RWPE2 (cell line): ENCODE data around the gene AKAP13.
A peak's percentile ranks its signal among the peaks of the same experiment; 100 is the strongest.

Source experiments
- ATAC-seq: fragments of 200-7000 bp; cut with Tn5 transposase; 3 replicates; pipeline ENCODE4 v1.9.1; 2021; ENCODE audit warnings: low read depth
- DNase-seq: peaks from one replicate; pipeline ENCODE4 v3.0.0-alpha.2; 2020; ENCODE audit warnings: low spot score
- H3K27ac ChIP-seq: fragments of 450-650 bp; 2 replicates; pipeline ENCODE4 v1.5.1; 2017; ENCODE audit warnings: mild to moderate bottlenecking; ENCODE audit not compliant: poor library complexity, severe bottlenecking
- H3K27me3 ChIP-seq: fragments of 250-450 bp; sonication (Bioruptor Pico); 2 replicates; pipeline ENCODE4 v1.5.1; 2021; ENCODE audit warnings: mild to moderate bottlenecking, moderate library complexity; ENCODE audit not compliant: insufficient read depth, poor library complexity, severe bottlenecking
- H3K36me3 ChIP-seq: fragments of 250-450 bp; sonication (Bioruptor Pico); 2 replicates; pipeline ENCODE4 v1.5.1; 2020; ENCODE audit warnings: low read depth, mild to moderate bottlenecking, moderate library complexity
- H3K4me1 ChIP-seq: fragments of 250-450 bp; sonication (Bioruptor Pico); 2 replicates; pipeline ENCODE4 v1.5.1; 2021; ENCODE audit warnings: mild to moderate bottlenecking, moderate library complexity; ENCODE audit not compliant: insufficient read depth, poor library complexity, severe bottlenecking
- H3K4me3 ChIP-seq: fragments of 250-450 bp; sonication (Bioruptor Pico); 2 replicates; pipeline ENCODE4 v1.5.1; 2021; ENCODE audit warnings: mild to moderate bottlenecking, moderate library complexity; ENCODE audit not compliant: severe bottlenecking
- H3K9me3 ChIP-seq: fragments of 250-450 bp; sonication (Bioruptor Pico); 2 replicates; pipeline ENCODE4 v1.5.1; 2021; ENCODE audit warnings: mild to moderate bottlenecking, moderate library complexity; ENCODE audit not compliant: severe bottlenecking
- CTCF ChIP-seq: fragments of 450-650 bp; IDR thresholded peaks from one replicate; pipeline ENCODE4 v1.5.1; 2017; ENCODE audit warnings: mild to moderate bottlenecking, moderate library complexity; ENCODE audit not compliant: poor library complexity, severe bottlenecking

AKAP13 gene

DNA sequence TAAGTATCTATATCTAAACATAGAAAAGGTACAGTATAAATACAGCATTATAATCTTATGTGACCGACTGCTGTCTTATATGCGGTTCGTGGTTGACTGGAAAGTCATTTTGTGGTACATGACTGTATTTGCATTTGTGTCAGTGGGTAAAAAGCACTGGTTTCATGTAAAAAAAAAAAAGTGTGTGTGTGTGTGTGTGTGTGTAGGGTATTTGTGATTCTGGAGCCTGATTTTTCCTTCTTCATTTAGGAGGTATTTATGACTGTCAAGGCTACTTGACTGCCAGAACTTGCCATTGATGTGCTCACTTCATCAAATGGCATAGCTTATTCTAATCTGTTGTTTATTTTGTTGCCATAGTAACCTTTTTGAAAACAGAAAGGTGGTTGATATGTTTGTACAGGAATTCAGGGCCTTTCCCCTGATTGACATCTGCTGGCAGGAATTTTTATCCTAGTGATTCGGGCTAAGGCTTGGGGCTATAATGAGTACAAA is 63.2 kb downstream of the AKAP13 start:
- H3K27me3 ChIP-seq: no peaks in the 10 kb centered on the region
- H3K4me1 ChIP-seq: peaks cover 26% of the 10 kb centered on the region
- H3K36me3 ChIP-seq: peaks cover 3% of the 10 kb centered on the region; the same call in 1 of the 2 replicates
- peak overlapping the region; percentile 45 for H3K27ac ChIP-seq
- no peak for DNase-seq
- ATAC-seq: peak; percentile 90
- TF ChIP-seq CTCF: peak; percentile 85
- H3K9me3 ChIP-seq: no peaks in the 10 kb centered on the region
- no peak overlapping the region for H3K4me3 ChIP-seq

- ATAC-seq (peak; percentile 3; the same call in 1 of the 3 replicates), DNase-seq (no peak)
- Histone ChIP-seq H3K27me3 (no peaks in the 10 kb centered on the region), H3K4me1 (peaks cover 26% of the 10 kb centered on the region), H3K36me3 (peaks cover 3% of the 10 kb centered on the region; the same call in 1 of the 2 replicates), H3K27ac (peak overlapping the region; percentile 45), H3K9me3 (no peaks in the 10 kb centered on the region), H3K4me3 (no peak overlapping the region)
- TF ChIP-seq CTCF: peak; percentile 63
Measured at GRCh38 chr15:85444122-85444745, 63.8 kb downstream of the AKAP13 start.

- H3K27me3 ChIP-seq: no peaks in the 10 kb centered on the region
- H3K9me3 ChIP-seq: peaks cover 8% of the 10 kb centered on the region
- no peak for ATAC-seq
- peaks cover 20% of the 10 kb centered on the region for H3K4me1 ChIP-seq
- TF ChIP-seq CTCF: no peak
- no peak overlapping the region for H3K4me3 ChIP-seq
- no peak overlapping the region for H3K27ac ChIP-seq
- no peak for DNase-seq
- no peaks in the 10 kb centered on the region for H3K36me3 ChIP-seq
Measured at GRCh38 chr15:85445361-85445760, 65.0 kb downstream of the AKAP13 start.

DNA sequence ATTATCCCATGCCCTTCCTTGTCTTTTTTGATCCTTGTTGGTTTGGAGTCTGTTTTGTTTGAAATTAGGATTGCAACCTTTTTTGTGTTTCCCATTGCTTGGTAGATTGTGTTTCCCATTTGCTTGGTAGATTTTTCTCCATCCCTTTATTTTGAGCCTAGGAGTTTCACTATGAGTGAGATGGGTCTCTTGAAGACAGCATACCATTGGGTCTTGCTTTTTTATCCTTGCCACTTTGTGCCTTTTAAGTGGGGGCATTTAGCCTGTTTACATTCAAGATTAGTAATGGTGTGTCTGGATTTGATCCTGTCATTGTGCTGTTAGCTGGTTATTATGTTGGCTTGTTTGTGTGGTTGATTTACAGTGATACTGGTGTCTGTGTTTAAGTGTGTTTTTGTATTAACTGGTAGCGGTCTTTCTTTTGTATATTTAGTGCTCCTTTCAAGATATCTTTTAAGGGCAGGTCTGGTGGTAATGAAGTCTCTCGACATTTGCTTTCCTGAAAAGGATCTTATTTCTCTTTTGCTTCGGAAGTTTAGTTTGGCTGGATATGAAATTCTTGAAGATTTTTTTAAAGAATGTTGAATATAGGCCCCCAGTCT is 70.8 kb downstream of the AKAP13 start:
- Histone ChIP-seq H3K4me3 (no peak overlapping the region), H3K4me1 (no peaks in the 10 kb centered on the region), H3K27ac (no peak overlapping the region), H3K27me3 (no peaks in the 10 kb centered on the region), H3K9me3 (peaks cover 8% of the 10 kb centered on the region), H3K36me3 (no peaks in the 10 kb centered on the region)
- no peak for TF ChIP-seq CTCF
- ATAC-seq: no peak
- no peak for DNase-seq

DNA sequence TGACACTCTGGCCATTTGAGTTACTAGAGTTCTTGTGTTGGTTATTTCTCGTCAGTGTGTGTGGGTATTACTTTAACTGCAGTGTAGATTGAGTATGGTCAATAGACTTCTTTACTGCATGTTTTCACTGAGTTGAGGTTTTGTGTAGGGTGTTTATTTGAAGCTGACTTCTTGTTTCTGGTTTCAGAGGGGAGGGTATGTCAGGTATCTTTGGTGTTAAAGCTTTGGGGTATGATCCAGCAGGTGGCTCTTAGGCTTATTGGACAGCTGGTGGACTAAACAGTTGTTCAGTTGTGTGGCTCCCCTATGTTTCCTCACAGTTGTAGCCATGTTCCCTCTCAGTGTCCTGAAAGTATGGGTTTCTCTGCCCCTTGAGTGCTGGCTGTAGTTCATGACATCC is 72.0 kb downstream of the AKAP13 start:
- TF ChIP-seq CTCF: no peak
- DNase-seq: no peak
- Histone ChIP-seq H3K27me3 (no peaks in the 10 kb centered on the region), H3K36me3 (no peaks in the 10 kb centered on the region), H3K4me1 (peaks cover 4% of the 10 kb centered on the region), H3K9me3 (peaks cover 8% of the 10 kb centered on the region), H3K27ac (no peak overlapping the region), H3K4me3 (no peak overlapping the region)
- no peak for ATAC-seq
